ENCODE measurements around the gene TRIM3. TPM values are rescaled to one million over a fixed set of nuclear protein-coding genes. Genes with fewer than 3 reads are reported as not detected.

The TRIM3 gene
- total RNA-seq, 1 donor from 2014 or later: 22.0 TPM

- intact Hi-C loops (cut with DNase I): no loop called here
- Histone ChIP-seq H3K4me3 (no peak overlapping the region), H3K36me3 (no peaks in the 10 kb centered on the region), H3K9me3 (no peaks in the 10 kb centered on the region), H3K27me3 (no peaks in the 10 kb centered on the region), H3K27ac (no peak overlapping the region), H3K4me1 (peaks cover 13% of the 10 kb centered on the region)
- ATAC-seq (no peak), DNase-seq (no peak)
- TF ChIP-seq CTCF (IDR thresholded peaks at IDR 0.05): no peak
These were observed 57.9 kb downstream of the TRIM3 start for GRCh38 chr11:6415797-6416196.

- ATAC-seq (no peak), DNase-seq (no peak)
- Histone ChIP-seq H3K36me3 (peaks cover 8% of the 10 kb centered on the region), H3K27ac (no peak overlapping the region), H3K9me3 (no peaks in the 10 kb centered on the region), H3K4me1 (peaks cover 10% of the 10 kb centered on the region), H3K27me3 (no peaks in the 10 kb centered on the region), H3K4me3 (no peak overlapping the region)
- intact Hi-C loops (cut with DNase I): no loop called here
- no peak for TF ChIP-seq CTCF (IDR thresholded peaks at IDR 0.05)
These were observed 58.8 kb downstream of the TRIM3 start for GRCh38 chr11:6414874-6415328.

- Histone ChIP-seq H3K27me3 (no peaks in the 10 kb centered on the region), H3K27ac (no peak overlapping the region), H3K36me3 (peaks cover 19% of the 10 kb centered on the region), H3K9me3 (no peaks in the 10 kb centered on the region), H3K4me3 (no peak overlapping the region), H3K4me1 (peaks cover 6% of the 10 kb centered on the region)
- intact Hi-C loops (cut with DNase I): no loop called here
- no peak for TF ChIP-seq CTCF (IDR thresholded peaks at IDR 0.05)
- ATAC-seq (no peak), DNase-seq (no peak)
These were observed 59.9 kb downstream of the TRIM3 start for GRCh38 chr11:6413791-6414201.

GRCh38 chr11:6411594-6412031 lies 62.1 kb downstream of the TRIM3 start:
- peaks cover 22% of the 10 kb centered on the region for H3K36me3 ChIP-seq
- no peak for ATAC-seq
- H3K9me3 ChIP-seq: no peaks in the 10 kb centered on the region
- DNase-seq: no peak
- no peaks in the 10 kb centered on the region for H3K27me3 ChIP-seq
- no peak overlapping the region for H3K4me3 ChIP-seq
- no peak overlapping the region for H3K27ac ChIP-seq
- H3K4me1 ChIP-seq: no peaks in the 10 kb centered on the region
- TF ChIP-seq CTCF (IDR thresholded peaks at IDR 0.05): no peak
- intact Hi-C loops (cut with DNase I): no loop called here

GRCh38 chr11:6410695-6411430 lies 62.9 kb downstream of the TRIM3 start:
- TF ChIP-seq CTCF (IDR thresholded peaks at IDR 0.05): no peak
- Histone ChIP-seq H3K27me3 (no peaks in the 10 kb centered on the region), H3K4me3 (no peak overlapping the region), H3K4me1 (no peaks in the 10 kb centered on the region), H3K27ac (no peak overlapping the region), H3K9me3 (no peaks in the 10 kb centered on the region), H3K36me3 (peaks cover 22% of the 10 kb centered on the region)
- intact Hi-C loops (cut with DNase I): no loop called here
- no peak for ATAC-seq
- no peak for DNase-seq
